ENCODE data around the gene SLC25A34. TPM values are rescaled to one million over a fixed set of nuclear protein-coding genes. Genes with fewer than 3 reads are reported as not detected.

Gene SLC25A34
- total and polyA plus RNA-seq, 2 of the 13 experiments (the other 11 are each of a cell fraction or from before 2014, with no cell fraction given): 0.13 to 0.18 TPM

DNA sequence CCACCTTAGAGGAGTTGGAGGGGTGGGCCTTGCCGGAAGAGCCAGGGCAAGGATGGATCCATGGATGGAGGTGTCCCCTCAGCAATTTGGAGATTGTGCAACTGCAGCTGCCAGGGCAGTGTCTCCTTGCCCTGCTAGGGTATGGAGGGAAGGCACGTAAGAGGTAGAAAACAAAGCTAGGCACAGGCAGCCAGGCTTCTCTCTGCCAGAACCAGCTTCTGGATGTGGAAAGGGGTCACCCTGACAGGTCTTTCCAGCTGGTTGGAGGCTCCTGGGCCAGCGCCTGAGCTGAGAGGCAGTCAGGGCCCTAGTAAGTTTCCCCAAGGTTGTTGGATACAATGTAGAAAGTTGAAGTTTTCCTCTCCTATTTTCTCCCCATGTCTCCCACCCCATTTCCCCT lies 15.2 kb upstream of the SLC25A34 start (continued):
- TF ChIP-seq, protein P1, sequence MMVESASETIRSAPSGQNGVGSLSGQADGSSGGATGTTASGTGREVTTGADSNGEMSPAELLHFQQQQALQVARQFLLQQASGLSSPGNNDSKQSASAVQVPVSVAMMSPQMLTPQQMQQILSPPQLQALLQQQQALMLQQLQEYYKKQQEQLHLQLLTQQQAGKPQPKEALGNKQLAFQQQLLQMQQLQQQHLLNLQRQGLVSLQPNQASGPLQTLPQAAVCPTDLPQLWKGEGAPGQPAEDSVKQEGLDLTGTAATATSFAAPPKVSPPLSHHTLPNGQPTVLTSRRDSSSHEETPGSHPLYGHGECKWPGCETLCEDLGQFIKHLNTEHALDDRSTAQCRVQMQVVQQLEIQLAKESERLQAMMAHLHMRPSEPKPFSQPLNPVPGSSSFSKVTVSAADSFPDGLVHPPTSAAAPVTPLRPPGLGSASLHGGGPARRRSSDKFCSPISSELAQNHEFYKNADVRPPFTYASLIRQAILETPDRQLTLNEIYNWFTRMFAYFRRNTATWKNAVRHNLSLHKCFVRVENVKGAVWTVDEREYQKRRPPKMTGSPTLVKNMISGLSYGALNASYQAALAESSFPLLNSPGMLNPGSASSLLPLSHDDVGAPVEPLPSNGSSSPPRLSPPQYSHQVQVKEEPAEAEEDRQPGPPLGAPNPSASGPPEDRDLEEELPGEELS (CRISPR knock-in tag; IDR thresholded peaks at IDR 0.05): no peak
- TF ChIP-seq MBD4 (IDR thresholded peaks at IDR 0.05; ENCODE audit: borderline replicate concordance, low read length) (no peak), SP140L (CRISPR knock-in tag; IDR thresholded peaks at IDR 0.05; ENCODE audit: borderline replicate concordance) (no peak), ZSCAN29 (CRISPR knock-in tag; conservative IDR thresholded peaks at IDR 0.05) (no peak), HMG20A (CRISPR knock-in tag; IDR thresholded peaks at IDR 0.05; ENCODE audit: borderline replicate concordance) (no peak), MED1 (CRISPR knock-in tag; IDR thresholded peaks at IDR 0.05) (no peak), HNRNPH1 (optimal IDR thresholded peaks at IDR 0.05; ENCODE audit: low read depth, low read length) (no peak), EZH2 (conservative IDR thresholded peaks at IDR 0.05; ENCODE audit: low read depth, low read length) (no peak), ZNF496 (CRISPR knock-in tag; IDR thresholded peaks at IDR 0.05; ENCODE audit: insufficient replicate concordance) (no peak)

DNA sequence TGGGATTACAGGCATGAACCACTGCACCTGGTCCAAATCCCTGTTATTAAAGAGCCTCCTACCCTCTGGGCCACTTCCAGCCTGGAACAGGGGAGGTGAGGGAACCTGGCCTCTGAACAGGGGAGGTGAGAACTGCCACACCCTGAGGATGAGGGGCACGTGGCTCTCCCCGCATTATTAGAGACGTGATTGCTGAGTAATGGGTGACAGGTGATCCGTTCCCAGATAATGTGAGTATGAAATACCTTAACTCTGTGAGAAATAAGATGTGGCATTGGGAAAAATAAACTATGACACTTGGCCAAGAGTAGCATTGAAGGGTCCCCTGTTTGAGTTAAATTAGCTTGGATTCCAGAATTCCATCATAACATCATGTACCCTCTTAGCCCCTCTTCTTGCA lies 13.6 kb upstream of the SLC25A34 start:
- POLR2A ChIA-PET: no interaction called here
- intact Hi-C loops (cut with micrococcal nuclease; ENCODE audit: unreplicated experiment): no loop called here

More for the DNA sequence above, 13.6 kb upstream of the SLC25A34 start:
- H2AFZ ChIP-seq (ENCODE audit: low read length): no peak overlapping the region
- no peaks in the 10 kb centered on the region for H4K20me1 ChIP-seq (ENCODE audit: insufficient read depth, low read length)
- FAIRE-seq (no peak), ATAC-seq (no peak), DNase-seq (ENCODE audit: low spot score) (no peak)
- CTCF ChIA-PET (ENCODE audit: low intra/inter-chr PET ratio, low total read pairs): no interaction called here
- BruUV-seq (replicated peaks): no TSS peak
- TF ChIP-seq, protein P2, sequence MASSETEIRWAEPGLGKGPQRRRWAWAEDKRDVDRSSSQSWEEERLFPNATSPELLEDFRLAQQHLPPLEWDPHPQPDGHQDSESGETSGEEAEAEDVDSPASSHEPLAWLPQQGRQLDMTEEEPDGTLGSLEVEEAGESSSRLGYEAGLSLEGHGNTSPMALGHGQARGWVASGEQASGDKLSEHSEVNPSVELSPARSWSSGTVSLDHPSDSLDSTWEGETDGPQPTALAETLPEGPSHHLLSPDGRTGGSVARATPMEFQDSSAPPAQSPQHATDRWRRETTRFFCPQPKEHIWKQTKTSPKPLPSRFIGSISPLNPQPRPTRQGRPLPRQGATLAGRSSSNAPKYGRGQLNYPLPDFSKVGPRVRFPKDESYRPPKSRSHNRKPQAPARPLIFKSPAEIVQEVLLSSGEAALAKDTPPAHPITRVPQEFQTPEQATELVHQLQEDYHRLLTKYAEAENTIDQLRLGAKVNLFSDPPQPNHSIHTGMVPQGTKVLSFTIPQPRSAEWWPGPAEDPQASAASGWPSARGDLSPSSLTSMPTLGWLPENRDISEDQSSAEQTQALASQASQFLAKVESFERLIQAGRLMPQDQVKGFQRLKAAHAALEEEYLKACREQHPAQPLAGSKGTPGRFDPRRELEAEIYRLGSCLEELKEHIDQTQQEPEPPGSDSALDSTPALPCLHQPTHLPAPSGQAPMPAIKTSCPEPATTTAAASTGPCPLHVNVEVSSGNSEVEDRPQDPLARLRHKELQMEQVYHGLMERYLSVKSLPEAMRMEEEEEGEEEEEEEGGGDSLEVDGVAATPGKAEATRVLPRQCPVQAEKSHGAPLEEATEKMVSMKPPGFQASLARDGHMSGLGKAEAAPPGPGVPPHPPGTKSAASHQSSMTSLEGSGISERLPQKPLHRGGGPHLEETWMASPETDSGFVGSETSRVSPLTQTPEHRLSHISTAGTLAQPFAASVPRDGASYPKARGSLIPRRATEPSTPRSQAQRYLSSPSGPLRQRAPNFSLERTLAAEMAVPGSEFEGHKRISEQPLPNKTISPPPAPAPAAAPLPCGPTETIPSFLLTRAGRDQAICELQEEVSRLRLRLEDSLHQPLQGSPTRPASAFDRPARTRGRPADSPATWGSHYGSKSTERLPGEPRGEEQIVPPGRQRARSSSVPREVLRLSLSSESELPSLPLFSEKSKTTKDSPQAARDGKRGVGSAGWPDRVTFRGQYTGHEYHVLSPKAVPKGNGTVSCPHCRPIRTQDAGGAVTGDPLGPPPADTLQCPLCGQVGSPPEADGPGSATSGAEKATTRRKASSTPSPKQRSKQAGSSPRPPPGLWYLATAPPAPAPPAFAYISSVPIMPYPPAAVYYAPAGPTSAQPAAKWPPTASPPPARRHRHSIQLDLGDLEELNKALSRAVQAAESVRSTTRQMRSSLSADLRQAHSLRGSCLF (CRISPR knock-in tag; IDR thresholded peaks at IDR 0.05; ENCODE audit: borderline replicate concordance): no peak
- no peak for TF ChIP-seq ZNF343 (CRISPR knock-in tag; IDR thresholded peaks at IDR 0.05)
- no peak for TF ChIP-seq ZNF770 (CRISPR knock-in tag; IDR thresholded peaks at IDR 0.05)
- no peak for TF ChIP-seq ZBTB38 (CRISPR knock-in tag; IDR thresholded peaks at IDR 0.05)
- no peak for TF ChIP-seq HIVEP1 (CRISPR knock-in tag; IDR thresholded peaks at IDR 0.05)
- no peak for TF ChIP-seq ZNF224 (CRISPR knock-in tag; IDR thresholded peaks at IDR 0.05)
- no peak for TF ChIP-seq ZFP82 (CRISPR knock-in tag; IDR thresholded peaks at IDR 0.05; ENCODE audit: borderline replicate concordance)
- TF ChIP-seq MTA3 (CRISPR knock-in tag; IDR thresholded peaks at IDR 0.05): no peak
- no peaks in the 10 kb centered on the region for H3K9me3 ChIP-seq (ENCODE audit: low read length)
- no peak overlapping the region for H3K4me3 ChIP-seq (replicated peaks in 1 of 3; ENCODE audit: insufficient read depth in 1 of 3, low read depth in 2 of 3, low read length in 3 of 3)
- H3K4me1 ChIP-seq (ENCODE audit: insufficient read depth, low read length): peaks cover 12% of the 10 kb centered on the region; the same call in 1 of the 2 replicates
- no peak overlapping the region for H3K27ac ChIP-seq (ENCODE audit: extremely low read length, insufficient read depth, low read length)
- no peak overlapping the region for H3K9ac ChIP-seq (ENCODE audit: insufficient read depth, low read depth, low read length)
- H3K79me2 ChIP-seq (ENCODE audit: insufficient read depth, low read length): no peaks in the 10 kb centered on the region
- 98% methylated on average over 4 of the region's 4 CpGs for WGBS (ENCODE audit: low lambda C conversion rate)
- in situ Hi-C loops (cut with HindIII; ENCODE audit: extremely low pct_ligation_motif_present, low pct_unique_long_range_greater_than_20kb): no loop called here
- H3K27me3 ChIP-seq (ENCODE audit: control insufficient read depth in 1 of 2, insufficient read depth in 2 of 2, low read length in 2 of 2): no peaks in the 10 kb centered on the region
- peaks cover 22 to 53% of the 10 kb centered on the region in 2 experiments for H3K36me3 ChIP-seq (replicated peaks in 1 of 2; ENCODE audit: control insufficient read depth in 1 of 2, insufficient read depth in 2 of 2, low read length in 2 of 2)
- no peak overlapping the region for H3K4me2 ChIP-seq (ENCODE audit: low read depth, low read length)
